T-helper 2 cell (primary cell): ENCODE measurements around the gene RRAGD.

Experiments used
- DNase-seq, 5 experiments: peaks; one replicate each; pipeline versions ENCODE4 v3.0.0 to v3.0.0-alpha.2; 2012 to 2022

RRAGD gene

DNA sequence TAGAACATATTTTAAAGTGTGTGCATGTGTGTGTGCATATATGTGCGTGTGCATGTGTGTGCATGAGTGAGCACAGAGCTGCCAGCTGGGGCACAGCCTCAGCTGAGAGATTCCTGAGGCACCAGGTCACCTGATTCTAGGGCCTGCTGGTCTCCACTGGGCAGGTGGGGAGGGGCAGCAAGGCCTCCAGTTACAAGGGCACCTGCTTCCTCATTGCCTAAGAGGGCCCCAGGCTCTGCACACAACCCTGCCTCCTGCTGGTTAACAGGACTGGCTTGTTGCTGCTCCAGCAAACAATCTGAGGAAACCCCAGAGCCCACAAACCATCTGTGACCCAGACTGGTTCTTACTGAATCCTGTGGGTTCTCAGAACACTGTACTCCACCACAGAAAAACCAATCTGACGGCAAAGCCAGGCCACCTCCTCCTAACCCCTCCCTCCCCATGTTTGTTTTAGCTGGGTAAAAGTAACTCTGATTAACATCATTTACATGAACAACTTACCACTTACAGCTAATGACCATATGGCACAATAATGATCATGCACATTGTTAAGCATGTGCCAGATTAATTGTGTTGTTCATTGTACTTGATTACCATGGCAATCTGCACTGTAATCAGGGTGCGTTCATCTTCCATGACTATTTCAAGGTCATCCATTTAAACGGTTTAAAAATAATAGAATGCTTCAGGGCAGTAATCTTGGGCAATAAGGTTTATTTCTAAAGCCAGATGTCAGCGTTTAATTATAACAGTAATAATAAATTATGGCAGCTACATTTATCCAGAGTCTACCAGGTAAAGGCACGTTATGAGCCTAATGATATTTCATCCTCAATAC, 36.4 kb downstream of the RRAGD start:
- peak in 4 of 5 experiments; percentile 18 to 98 (median 65) for DNase-seq

DNA sequence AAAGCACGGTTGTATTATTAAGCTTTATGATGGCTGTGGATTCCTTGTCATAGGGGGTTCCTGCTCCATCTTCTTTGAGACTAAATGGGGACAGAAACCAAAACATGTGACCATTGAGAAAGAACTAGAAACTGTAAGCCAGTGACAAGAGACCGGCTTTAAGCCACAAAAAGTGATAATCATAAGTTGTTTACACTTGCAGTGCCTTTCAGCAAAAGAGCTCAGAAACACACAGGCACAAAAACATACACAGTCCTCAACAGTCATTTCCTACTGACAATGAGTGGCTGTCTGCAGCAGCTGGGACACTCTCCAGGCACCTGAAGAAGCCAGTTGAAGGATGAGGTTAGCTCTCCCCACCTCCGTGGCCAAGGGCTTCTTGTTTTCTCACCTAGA, 39.6 kb downstream of the RRAGD start:
- peak in 1 of 5 experiments; percentile 94 for DNase-seq

DNA sequence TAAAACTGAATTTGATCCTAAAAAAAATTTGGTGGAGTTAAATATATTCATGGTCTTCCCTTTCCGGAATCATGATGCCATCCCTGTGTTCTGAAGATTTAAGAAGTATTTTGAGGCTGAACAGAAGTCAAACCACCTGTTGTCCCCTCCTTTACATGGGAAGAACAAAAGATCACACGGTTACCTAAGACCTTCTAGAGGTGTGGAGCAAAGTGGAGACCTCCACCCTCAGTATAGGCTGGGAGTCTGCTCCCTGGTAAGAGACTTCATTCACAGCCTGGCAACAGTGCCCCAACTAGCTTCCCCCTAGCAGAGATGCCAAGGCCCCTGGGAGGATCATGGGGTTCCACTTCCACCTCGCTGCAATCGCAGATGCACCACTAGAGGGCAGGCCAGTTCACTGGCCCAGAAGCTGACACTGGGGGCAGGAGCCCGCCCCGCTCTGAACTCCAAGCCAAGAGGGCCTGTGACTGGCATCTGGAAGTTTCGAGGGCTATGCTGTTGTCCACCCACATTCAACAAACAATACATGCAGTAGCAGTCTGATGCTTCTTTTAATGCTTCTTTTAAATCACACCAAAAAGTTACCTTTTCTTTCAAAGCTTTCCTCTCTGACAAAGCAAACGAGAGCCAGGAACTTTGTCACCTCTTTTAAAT, 40.1 kb downstream of the RRAGD start:
- peak; percentile 43 to 85 (median 62) for DNase-seq

DNA sequence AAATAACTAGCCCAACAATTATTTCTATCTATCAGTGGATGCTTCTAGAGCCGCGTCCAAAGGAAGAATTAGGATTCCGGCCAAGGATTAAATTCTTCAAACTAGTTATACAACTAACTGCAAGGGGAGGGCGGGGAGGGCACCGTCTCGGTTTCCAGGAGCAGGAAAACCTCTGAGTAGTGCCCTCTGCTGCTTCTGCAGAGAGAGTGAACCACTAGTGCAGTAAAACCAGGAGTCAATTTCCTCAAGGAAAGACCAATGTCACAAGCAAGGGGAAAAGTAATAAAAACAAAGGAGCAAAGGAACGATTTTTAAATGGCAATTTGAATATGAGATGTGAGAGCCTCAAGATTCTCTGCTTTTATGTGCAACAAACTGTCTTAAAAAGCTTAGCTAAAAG, 43.1 kb downstream of the RRAGD start:
- DNase-seq = no peak

DNA sequence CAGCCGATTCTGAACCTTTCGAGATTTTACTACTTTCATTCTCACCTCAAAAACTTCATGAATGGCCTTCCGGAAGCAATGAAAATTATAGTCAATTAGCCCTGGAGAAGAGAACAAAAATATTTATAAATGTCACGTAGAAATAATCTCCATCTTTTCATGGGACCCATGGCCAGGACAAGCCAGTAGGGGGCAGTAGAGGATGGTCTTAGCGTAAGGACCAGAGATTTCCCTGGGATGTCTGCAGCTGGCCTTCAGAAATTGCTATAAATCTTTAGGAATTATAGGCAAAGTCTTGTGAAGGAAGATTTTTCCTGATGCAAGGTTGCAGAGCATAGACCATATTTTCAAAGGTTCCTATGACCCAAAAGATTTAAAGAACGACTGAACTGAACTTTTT, 44.0 kb downstream of the RRAGD start:
- DNase-seq = peak in 3 of 5 experiments; percentile 18 to 56 (median 35)

DNA sequence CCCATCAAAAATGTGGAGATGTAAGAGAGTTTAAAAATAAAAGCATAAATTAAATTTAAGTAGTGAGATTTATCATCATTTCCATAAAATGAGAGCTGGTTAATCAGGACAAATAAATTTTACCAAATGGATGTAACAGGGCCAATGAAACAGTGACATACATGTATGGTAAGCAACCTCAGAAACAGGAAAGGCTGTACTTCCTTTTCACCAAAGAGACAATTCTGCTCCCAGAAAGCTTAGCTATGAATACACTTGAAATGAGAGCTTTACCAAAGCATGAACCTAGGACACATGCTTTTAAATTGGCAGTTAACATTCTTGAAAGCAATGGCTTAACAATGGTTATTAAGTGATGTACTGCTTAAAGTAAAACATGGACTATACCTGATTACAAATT, 47.5 kb downstream of the RRAGD start:
- no peak for DNase-seq

DNA sequence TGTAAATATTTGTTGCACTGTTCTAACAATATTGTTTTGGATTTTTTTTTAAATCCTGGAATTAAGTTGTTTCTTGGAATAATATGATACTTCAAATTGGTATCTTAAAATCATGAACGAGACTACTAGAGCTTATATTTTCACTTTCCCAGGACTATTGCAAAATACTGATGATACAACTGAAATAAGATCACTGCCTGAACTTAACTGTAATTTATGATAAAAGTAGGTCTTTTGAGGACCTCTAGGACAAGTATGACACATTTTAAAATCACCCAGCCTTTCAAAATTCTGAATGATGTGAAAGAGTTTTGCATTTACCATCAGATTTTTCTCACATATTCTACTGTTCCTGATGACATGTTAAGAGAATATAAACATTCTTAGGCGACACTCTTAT, 50.9 kb downstream of the RRAGD start:
- no peak for DNase-seq

DNA sequence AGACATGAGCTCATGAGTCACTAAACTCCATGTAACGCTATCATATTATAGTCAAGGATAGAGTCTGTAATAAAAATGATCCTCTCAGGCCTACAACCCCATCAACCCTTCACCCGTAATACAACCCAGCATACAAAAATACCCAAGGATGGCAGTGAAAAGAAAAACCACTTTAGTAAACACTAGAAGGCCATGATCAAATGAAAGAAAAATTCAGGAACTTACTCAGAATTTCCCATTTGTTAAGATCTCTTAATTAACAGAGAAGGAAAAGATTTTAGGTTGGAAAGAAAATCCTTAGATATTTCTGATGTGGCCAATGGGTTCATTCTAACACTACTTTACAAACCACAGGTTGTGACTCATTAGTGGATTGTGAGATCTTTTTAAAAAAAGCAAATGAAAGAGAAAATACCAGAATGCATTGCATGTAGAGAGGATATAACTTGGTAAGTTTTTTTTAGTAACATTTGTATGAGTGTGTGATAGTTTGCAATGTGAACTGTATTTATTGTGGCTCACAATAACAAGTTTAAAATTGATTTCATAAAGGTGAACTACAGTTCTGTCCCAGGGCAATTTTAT, 51.6 kb downstream of the RRAGD start:
- peak in 1 of 5 experiments; percentile 65 for DNase-seq

DNA sequence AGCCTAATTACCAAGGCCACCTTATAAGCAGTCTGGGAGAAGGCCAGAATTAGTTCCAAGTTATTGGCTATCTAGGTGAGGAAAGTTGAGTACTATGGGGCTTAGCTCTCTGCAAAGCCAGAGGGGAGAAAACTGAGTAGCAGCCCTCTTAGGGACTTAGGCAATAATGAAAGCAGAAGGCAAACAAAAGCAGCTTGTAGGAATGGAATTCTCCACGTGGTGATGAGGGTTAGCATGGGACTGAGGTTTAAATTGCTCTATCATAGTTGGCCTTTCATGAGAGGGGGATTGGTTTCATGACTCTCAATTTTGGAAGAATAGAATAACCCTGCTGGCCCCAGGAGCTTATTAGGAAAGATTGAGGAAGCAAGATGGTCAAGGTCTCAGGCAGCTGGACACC, 52.5 kb downstream of the RRAGD start:
- no peak for DNase-seq

DNA sequence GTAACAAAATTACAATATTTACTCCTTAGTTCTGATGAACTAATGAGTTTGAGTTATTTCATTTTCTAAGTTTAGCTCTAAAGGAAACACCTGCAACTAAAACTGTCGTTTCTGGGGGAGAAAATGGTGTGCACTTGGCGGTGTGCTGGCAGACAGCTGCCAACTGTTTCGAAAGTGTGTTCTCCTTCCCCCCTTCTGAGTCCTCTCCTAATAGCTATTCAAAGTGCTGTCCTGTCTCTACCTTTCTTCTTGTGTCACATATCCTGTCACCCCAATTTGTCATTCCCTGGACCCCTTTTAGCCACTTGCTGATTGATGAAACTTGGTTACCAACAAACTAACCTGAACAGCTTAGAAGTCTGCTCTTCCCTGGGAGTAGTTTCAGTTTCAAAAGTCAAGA, 54.7 kb downstream of the RRAGD start:
- peak in 1 of 5 experiments; percentile 49 for DNase-seq

DNA sequence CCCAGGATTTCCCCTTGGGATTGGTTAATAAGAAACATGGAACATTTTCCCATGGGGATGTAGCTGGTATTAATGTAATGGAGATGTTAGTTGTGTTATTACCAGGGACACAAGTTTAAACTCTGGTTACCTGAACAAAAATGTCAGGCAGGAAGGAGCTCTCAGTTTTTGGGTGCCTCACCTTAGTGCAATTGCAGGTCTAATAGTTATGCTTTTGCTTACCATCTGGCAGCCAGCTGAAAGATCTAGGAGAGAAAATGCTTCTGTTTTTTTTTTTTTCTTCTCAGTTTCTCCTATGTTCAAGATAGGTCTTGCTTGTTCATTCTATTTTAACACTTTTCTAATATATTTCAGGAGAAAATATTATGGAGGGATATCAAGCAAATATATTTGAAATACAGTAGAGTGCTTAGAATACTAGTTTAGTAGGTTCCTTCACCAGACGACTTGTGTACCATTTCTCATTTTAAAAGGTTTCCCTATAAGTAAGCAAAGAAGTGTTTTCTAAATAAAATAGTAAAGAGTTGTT, 55.4 kb downstream of the RRAGD start:
- no peak for DNase-seq

DNA sequence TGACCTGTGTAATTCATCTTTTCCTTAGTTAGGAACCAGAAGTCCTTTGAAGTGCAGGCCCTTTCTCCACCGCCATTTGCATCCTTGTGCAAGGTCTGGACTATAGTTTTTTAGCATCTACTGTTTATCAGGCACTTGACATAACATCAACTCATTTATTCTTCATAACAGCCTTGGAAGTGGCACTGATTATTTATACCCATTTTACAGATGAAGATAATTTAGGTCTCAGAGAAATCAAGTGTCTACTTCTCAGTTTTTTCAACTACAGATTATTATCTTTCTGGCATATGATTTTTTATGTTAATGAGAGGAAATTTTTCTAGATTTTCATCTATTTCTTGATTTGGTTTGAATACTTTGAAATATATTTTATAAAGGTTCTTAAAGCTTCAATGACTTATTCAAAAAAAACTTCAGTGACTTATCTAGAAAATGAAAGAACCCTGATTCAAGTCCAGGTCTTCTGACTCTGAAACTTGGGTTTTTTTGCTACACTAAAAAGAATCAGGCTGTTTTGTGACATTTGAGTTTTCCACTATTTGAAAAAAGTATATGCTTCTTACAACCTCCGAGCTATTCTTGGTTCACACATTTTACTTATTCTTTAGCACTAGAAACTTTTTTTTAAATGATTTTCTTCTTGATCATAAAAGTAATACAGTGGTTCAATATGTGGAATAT, 56.4 kb downstream of the RRAGD start:
- DNase-seq = no peak

DNA sequence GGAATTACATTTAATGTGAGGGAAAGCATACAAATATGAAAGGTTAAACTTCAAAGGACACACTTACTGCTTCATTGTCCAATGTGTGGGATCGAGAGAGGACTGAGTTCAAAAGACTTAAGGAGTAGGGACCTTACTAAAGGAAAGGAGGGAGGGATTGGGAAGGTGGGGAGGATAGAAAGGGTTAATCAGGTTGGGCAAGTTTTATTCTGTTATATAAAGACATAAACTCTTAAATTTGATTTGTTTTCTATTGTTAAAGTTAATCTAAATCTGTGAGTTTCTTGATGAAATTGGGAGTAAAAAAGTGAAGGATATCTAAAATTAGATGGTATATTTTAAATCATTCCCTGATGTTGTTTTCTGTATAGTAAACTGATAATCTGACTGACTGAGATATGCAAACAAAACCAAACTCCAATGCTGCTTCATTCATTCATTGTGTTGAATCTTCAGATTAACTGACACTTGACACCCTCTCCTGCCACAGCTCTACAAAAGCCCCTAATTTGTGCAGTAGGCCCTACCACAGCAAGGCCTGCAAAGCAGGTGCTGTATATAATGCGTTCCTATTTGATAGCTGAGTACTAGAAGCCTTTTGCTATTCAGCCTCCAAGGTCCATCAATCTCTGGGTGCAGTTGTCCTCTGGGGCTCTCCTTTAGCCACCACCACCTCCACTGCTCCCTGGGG, 58.2 kb downstream of the RRAGD start:
- DNase-seq = no peak

DNA sequence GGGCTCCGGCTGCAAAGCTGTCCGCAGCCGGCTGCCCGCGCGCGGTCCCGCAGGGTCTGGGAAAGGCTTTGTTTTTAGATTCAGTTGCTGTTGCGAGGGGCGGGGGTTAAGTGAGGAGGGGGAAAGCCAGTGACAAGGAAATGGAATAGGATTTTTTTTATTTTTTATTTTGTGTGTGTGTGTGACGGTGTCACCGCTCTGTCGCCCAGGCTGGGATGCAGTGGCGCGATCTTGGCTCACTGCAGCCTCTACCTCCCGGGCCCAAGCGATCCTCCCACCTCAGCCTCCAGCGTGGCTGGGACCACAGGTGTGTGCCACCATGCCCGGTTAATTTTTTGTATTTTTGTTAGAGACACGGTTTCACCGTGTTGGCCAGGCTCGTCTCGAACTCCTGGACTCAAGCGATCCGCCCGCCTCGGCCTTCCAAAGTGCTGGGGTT, 58.9 kb downstream of the RRAGD start:
- peak in 1 of 5 experiments; percentile 47 for DNase-seq

DNA sequence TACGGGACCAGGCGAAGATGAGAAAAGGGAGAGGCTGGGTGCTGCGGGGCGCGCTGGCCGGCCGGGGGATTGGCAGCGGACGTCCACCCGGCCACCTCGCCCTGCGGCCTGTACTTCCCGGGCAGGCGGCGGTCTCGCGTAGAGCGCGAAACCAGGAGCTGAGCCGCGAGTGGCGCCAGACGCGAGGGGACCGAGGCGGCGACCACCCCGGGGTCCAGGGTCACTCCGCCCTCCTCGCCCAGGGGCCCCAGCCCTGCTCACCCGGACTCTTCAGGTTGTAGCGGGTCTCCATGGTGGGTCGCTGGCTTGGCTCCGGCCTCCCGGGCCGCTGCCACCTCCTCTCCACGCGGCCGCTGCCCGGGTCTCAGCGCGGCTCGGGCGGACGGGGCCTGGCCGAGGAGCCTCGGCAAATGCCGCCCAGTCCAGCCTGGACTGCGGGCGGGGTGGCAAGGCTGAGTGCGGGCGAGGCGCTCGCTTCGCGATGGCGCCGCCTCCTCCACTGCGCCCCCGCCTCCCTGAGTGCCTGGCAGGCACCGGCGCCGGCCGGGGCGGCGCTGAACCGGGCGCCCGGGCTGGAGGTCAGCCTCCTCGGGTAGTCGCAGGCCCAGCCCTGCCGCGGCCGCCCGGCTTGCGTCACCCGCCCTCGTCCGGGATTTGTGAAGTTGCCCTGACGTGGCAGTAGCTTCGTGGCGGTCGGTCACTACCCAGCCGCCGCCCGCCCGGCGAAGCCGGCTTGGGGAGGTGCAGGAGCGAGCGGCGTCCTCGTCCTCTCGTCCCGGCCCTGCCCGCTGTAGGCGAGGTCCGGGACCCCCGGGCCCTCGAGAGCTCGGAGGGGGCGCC, 59.6 kb downstream of the RRAGD start, which contains the start of gene UBE2J1:
Gene UBE2J1 (minus strand): TSS at position 445 of the 840 bp plus-strand sequence. CDS start 153 bp downstream, at position 292.
- peak; percentile 50 to 82 (median 61) for DNase-seq

DNA sequence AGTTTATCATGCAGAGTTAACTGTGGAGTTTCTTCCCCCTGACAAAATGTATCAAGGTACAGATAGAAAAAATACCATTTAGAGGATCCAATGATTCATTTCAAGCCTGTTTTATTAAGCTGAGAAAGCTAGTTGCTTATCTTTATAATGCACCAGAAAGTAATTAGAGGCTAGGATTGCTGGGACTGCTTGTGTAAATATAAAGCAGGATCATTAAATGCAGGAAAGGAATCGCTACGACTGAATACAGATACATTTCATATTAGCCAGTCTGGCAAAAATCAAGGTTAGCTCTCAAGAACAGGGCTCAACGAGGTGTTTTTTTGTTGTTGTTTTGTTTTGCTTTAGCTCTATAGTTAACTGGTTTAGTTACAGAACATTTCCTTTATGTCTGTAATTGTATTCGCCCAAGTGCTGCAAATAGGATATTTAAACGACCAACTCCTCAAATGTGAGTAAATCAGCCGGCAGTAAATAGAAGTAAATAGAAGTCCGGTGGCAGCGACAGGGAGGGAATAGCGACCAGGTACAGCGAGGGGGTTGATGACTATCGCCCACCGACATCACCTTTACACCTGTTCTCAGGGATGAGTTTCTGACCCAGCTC, 60.3 kb downstream of the RRAGD start:
- no peak for DNase-seq

DNA sequence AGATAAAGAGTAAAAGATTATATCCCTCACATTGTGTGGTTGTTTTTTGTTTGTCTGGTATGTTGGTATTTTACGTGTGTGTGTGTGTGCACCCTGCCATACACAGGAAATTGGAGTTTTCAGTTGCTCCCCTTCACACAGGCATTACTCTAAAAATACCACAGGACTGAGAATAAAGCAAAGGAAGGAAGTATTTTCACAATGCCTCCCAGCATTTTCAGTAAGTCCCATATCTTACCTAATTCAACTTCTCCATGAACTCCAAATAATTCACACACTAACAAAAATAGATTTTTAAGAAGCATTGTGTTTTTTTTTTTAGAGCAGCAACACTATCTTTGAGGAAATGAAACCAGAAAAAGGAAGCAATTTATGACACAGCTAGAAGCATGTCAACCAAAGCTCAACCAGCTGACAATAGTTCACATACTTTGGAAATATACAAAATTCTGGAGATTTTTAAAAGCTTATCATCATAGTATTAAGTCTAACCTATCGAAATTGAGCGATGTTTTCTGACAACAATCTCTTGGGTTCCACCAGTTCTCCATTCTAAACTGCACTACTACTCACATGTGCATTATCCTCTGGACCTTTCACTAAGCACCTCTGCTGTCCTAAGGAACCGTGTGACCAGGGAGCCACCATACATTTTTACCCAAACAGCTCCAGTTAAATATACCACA, 61.6 kb downstream of the RRAGD start:
- peak in 1 of 5 experiments; percentile 82 for DNase-seq

DNA sequence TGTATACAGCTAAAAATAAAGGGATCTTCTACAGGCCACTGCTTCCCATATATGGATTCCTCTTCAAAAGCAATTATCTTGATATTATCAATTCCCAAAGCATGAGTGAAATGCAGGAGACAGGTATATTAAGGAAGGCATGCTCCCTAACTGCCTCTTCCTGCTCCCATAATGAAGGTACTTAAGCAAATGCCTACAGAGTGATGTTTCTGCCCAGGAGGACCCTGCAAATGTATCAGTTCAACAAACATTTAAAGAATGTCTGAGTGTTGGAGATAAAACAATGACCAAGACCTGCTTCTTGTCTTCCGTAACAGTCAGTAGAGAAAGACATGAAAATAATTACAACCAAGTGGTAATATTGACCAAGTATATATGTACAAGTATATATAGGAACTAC, 63.7 kb downstream of the RRAGD start:
- DNase-seq = no peak

DNA sequence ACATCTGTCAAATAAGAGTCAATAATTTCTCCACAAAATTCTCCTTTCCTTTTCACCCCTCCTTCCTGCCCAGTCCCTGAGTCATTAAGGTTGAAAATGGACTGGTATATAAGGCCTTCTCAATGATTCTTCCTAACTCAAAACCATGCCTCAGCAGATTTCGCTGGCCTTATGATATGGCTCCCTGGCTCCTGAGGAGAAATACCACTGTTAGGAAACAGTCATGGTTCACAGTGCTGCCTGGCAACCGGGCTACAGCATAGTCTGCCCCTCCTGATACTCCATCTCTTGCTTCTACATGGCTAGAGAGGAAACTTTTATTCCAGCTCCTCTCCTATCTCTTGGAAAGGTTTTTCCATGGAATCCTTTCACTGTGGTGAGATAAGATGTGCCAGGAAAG, 64.2 kb downstream of the RRAGD start:
- DNase-seq = no peak

DNA sequence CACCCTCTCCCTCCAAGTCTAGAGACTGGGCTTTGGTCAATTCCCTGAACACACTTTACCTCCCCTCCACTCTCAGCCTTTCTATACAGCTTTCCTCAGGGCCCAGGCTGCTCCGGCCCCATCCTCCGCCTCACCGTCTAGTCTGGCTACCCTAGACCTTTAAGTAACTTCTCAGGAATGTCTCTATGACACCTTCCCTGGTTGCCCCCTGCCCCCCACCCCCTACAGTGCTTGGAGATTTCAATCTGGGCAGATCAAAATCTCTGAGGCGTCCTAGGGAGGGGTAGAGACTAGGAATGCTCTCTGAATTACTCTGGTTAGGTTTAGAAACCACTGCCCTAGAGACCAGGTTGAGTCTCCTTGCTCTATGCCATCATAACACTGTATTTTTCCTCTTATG, 65.6 kb downstream of the RRAGD start:
- DNase-seq = no peak
